Keratinocyte (primary cell): ENCODE results near the gene ING5. TPM values are rescaled to one million over a fixed set of nuclear protein-coding genes. Genes with fewer than 3 reads are reported as not detected.

Experiments used
- DNase-seq: peaks from one replicate; pipeline ENCODE4 v3.0.0-alpha.2; 2011; ENCODE audit warnings: low read depth, missing footprints, low spot score
- FAIRE-seq: peaks from 2 replicates; lab custom pipeline; 2011; peaks lifted over from hg19 to GRCh38; lab: Jason Lieb, UNC
- H2AFZ ChIP-seq: 2 replicates; pipeline ENCODE4 v1.6.0; 2012; ENCODE audit warnings: low read length, control low read depth, inconsistent platforms; ENCODE audit not compliant: control insufficient read depth
- H3K27ac ChIP-seq: 2 replicates; pipeline ENCODE4 v1.5.1; 2011; ENCODE audit warnings: low read length; ENCODE audit not compliant: control insufficient read depth, insufficient read depth
- H3K27me3 ChIP-seq: 3 replicates; pipeline ENCODE4 v1.6.0; 2011; ENCODE audit warnings: low read length; ENCODE audit not compliant: control insufficient read depth, insufficient read depth; ENCODE audit errors: extremely low read depth
- H3K36me3 ChIP-seq, 2 experiments: 2 replicates in 1 of 2; 3 replicates in 1 of 2; pipeline ENCODE4 v1.5.1; 2011; ENCODE audit warnings: low read length in 2 of 2, mild to moderate bottlenecking in 1 of 2; ENCODE audit not compliant: control insufficient read depth in 2 of 2, insufficient read depth in 2 of 2; ENCODE audit errors: extremely low read depth in 1 of 2
- H3K4me1 ChIP-seq: 3 replicates; pipeline ENCODE4 v1.5.1; 2011; ENCODE audit warnings: low read length; ENCODE audit not compliant: control insufficient read depth, insufficient read depth; ENCODE audit errors: extremely low read depth
- H3K4me2 ChIP-seq: 3 replicates; pipeline ENCODE4 v1.6.0; 2011; ENCODE audit warnings: low read depth, low read length; ENCODE audit not compliant: control insufficient read depth, insufficient read depth; ENCODE audit errors: extremely low read depth
- H3K4me3 ChIP-seq, 3 experiments: fragments of 200-600 bp in 1 of 3; sonication (generic) in 1 of 3; 2 replicates in 2 of 3; 3 replicates in 1 of 3; pipeline ENCODE4 v1.5.1; 2011 to 2016; ENCODE audit warnings: low read length in 3 of 3, mild to moderate bottlenecking in 3 of 3, control low read depth in 2 of 3, inconsistent platforms in 1 of 3, low read depth in 1 of 3, mixed read lengths in 1 of 3, mixed run types in 1 of 3, moderate library complexity in 1 of 3; ENCODE audit not compliant: control insufficient read depth in 2 of 3, insufficient read depth in 2 of 3; ENCODE audit errors: extremely low read depth in 1 of 3
- H3K79me2 ChIP-seq: 2 replicates; pipeline ENCODE4 v1.6.0; 2012; ENCODE audit warnings: low read length; ENCODE audit not compliant: control insufficient read depth, insufficient read depth
- H3K9ac ChIP-seq: 3 replicates; pipeline ENCODE4 v1.6.0; 2011; ENCODE audit warnings: low read length; ENCODE audit not compliant: control insufficient read depth, insufficient read depth; ENCODE audit errors: extremely low read depth
- H3K9me1 ChIP-seq: 3 replicates; pipeline ENCODE4 v1.6.0; 2011; ENCODE audit warnings: low read length; ENCODE audit not compliant: control insufficient read depth, insufficient read depth; ENCODE audit errors: extremely low read depth
- H3K9me3 ChIP-seq: 2 replicates; pipeline ENCODE4 v1.5.1; 2012; ENCODE audit warnings: low read depth, low read length; ENCODE audit not compliant: control insufficient read depth
- H4K20me1 ChIP-seq: 3 replicates; pipeline ENCODE4 v1.6.0; 2011; ENCODE audit warnings: low read length; ENCODE audit not compliant: control insufficient read depth, insufficient read depth; ENCODE audit errors: extremely low read depth
- CTCF ChIP-seq, 3 experiments: IDR thresholded peaks in 1 of 3; conservative IDR thresholded peaks in 1 of 3; optimal IDR thresholded peaks in 1 of 3; 2 replicates in 2 of 3; 3 replicates in 1 of 3; pipeline versions ENCODE3 to v1.5.1; 2011; ENCODE audit warnings: low read length in 3 of 3, mild to moderate bottlenecking in 3 of 3, moderate library complexity in 2 of 3, control low read depth in 1 of 3, inconsistent platforms in 1 of 3; ENCODE audit not compliant: insufficient read depth in 2 of 3; ENCODE audit errors: extremely low read depth in 1 of 3
- EZH2 ChIP-seq: IDR thresholded peaks from one replicate; pipeline ENCODE4 v1.6.1; 2012; ENCODE audit warnings: inconsistent platforms, mild to moderate bottlenecking, low read length, moderate library complexity
- dilution Hi-C: fragments of 300-500 bp; cut with MboI; formaldehyde crosslinking; loops from one replicate; pipeline ENCODE4 v1.7.0; 2020; ENCODE audit warnings: low sequenced_read_pairs; ENCODE audit not compliant: extremely low pct_ligation_motif_present
- polyA plus RNA-seq, 5 experiments: library from polyadenylated mRNA; depleted of rRNA in 3 of 5; stranded (reverse) in 3 of 5; stranded (forward) in 1 of 5; unstranded in 1 of 5; fragments of >200 nt; gene quantifications; 1 replicate in 1 of 5; 2 replicates in 3 of 5; 3 replicates in 1 of 5; pipeline versions ENCODE4 v1.2.1 to v1.2.3, GENCODE V29; 2011 to 2012; ENCODE audit warnings: missing spikeins in 2 of 5, low read depth in 1 of 5, low replicate concordance in 1 of 5

ING5 gene
- polyA plus RNA-seq, 1 donor (not counting 4 experiments of a cell fraction or from before 2014, with no cell fraction given), result 19.1 TPM

- dilution Hi-C loops, result no loop called here
- Histone ChIP-seq H2AFZ (no peak overlapping the region), H3K4me1 (no peaks in the 10 kb centered on the region), H3K36me3 (peaks cover 0 to 8% of the 10 kb centered on the region in 2 experiments), H3K4me3 (no peak overlapping the region), H3K9me3 (no peaks in the 10 kb centered on the region), H3K27me3 (no peaks in the 10 kb centered on the region), H3K79me2 (no peaks in the 10 kb centered on the region), H3K4me2 (no peak overlapping the region), H3K9me1 (no peaks in the 10 kb centered on the region), H3K9ac (no peak overlapping the region), H4K20me1 (no peaks in the 10 kb centered on the region), H3K27ac (no peak overlapping the region)
- DNase-seq, result no peak
- no peak for TF ChIP-seq EZH2
- no peak for TF ChIP-seq CTCF (optimal IDR thresholded peaks at IDR 0.05 in 1 of 3, IDR thresholded peaks at IDR 0.05 in 1 of 3, conservative IDR thresholded peaks at IDR 0.05 in 1 of 3; ENCODE audit: extremely low read depth in 1 of 3, insufficient read depth in 2 of 3, low read length in 3 of 3)
- FAIRE-seq, result no peak
Measured at GRCh38 chr2:241754042-241754441, 52.2 kb downstream of the ING5 start.

- FAIRE-seq (no peak), DNase-seq (no peak)
- Histone ChIP-seq H3K4me2 (no peak overlapping the region), H3K4me1 (no peaks in the 10 kb centered on the region), H3K79me2 (no peaks in the 10 kb centered on the region), H3K9me1 (no peaks in the 10 kb centered on the region), H3K27me3 (no peaks in the 10 kb centered on the region), H4K20me1 (no peaks in the 10 kb centered on the region), H3K27ac (no peak overlapping the region), H3K9ac (no peak overlapping the region), H3K4me3 (no peak overlapping the region), H3K36me3 (peaks cover 0 to 7% of the 10 kb centered on the region in 2 experiments), H3K9me3 (no peaks in the 10 kb centered on the region), H2AFZ (no peak overlapping the region)
- TF ChIP-seq CTCF (optimal IDR thresholded peaks at IDR 0.05 in 1 of 3, IDR thresholded peaks at IDR 0.05 in 1 of 3, conservative IDR thresholded peaks at IDR 0.05 in 1 of 3; ENCODE audit: extremely low read depth in 1 of 3, insufficient read depth in 2 of 3, low read length in 3 of 3) (no peak), EZH2 (no peak)
- dilution Hi-C loops, result no loop called here
Measured at GRCh38 chr2:241755166-241755565, 53.3 kb downstream of the ING5 start.
